HepG2 (cell line): ENCODE measurements around the gene ZNF530. TPM values are rescaled to one million over a fixed set of nuclear protein-coding genes. Genes with fewer than 3 reads are reported as not detected.

ENCODE experiments used
- BHLHE40 ChIP-seq: IDR thresholded peaks from 2 replicates; pipeline ENCODE4 v1.6.1; 2011; ENCODE audit warnings: low read length, improper control_type of control experiment
- CC2D1A ChIP-seq: sonication (generic); formaldehyde crosslinking; IDR thresholded peaks from 2 replicates; pipeline ENCODE4 v1.8.1; 2023; ENCODE audit warnings: mild to moderate bottlenecking, missing genetic modification reagents
- DR1 ChIP-seq: sonication (generic); formaldehyde crosslinking; IDR thresholded peaks from 2 replicates; pipeline ENCODE4 v1.8.0; 2021; ENCODE audit warnings: mild to moderate bottlenecking, missing genetic modification reagents, inconsistent platforms
- ISX ChIP-seq: sonication (generic); formaldehyde crosslinking; conservative IDR thresholded peaks from 2 replicates; pipeline ENCODE4 v1.5.0; 2020; ENCODE audit warnings: missing genetic modification reagents
- KDM4B ChIP-seq: sonication (generic); formaldehyde crosslinking; IDR thresholded peaks from 2 replicates; pipeline ENCODE4 v1.4.0; 2020; ENCODE audit warnings: missing genetic modification reagents
- MLXIP ChIP-seq: sonication (generic); formaldehyde crosslinking; IDR thresholded peaks from 2 replicates; pipeline ENCODE4 v1.9.0; 2021; ENCODE audit warnings: missing genetic modification reagents, borderline replicate concordance
- MXD3 ChIP-seq: IDR thresholded peaks from 2 replicates; pipeline ENCODE4 v1.6.1; 2016; ENCODE audit warnings: mild to moderate bottlenecking, missing biosample characterization, missing genetic modification reagents
- PBX3 ChIP-seq: sonication (generic); formaldehyde crosslinking; IDR thresholded peaks from 2 replicates; pipeline ENCODE4 v1.8.1; 2023; ENCODE audit warnings: missing genetic modification reagents, inconsistent platforms, borderline replicate concordance
- RARA ChIP-seq: IDR thresholded peaks from 2 replicates; pipeline ENCODE4 v1.6.1; 2016; ENCODE audit warnings: missing genetic modification reagents, missing compliant biosample characterization
- SIN3A ChIP-seq: IDR thresholded peaks from 2 replicates; pipeline ENCODE4 v1.6.1; 2011; ENCODE audit warnings: low read depth, mild to moderate bottlenecking, control low read depth, low read length, borderline replicate concordance
- SP1 ChIP-seq, 2 experiments: fragments of 450-650 bp in 1 of 2; sonication (generic) in 1 of 2; formaldehyde crosslinking in 1 of 2; IDR thresholded peaks; 2 replicates each; pipeline versions ENCODE4 v1.4.0 to v1.6.1; 2016 to 2020; ENCODE audit warnings: missing genetic modification reagents in 1 of 2
- SP5 ChIP-seq: IDR thresholded peaks from 2 replicates; pipeline ENCODE4 v1.6.1; 2016; ENCODE audit warnings: low read depth, borderline replicate concordance
- TBL1XR1 ChIP-seq: fragments of 150-350 bp; IDR thresholded peaks from 2 replicates; pipeline ENCODE4 v1.6.1; 2014; ENCODE audit warnings: borderline replicate concordance, low read length; ENCODE audit not compliant: partially characterized antibody
- TFDP2 ChIP-seq: sonication (generic); formaldehyde crosslinking; IDR thresholded peaks from 2 replicates; pipeline ENCODE4 v1.4.0; 2020; ENCODE audit warnings: missing genetic modification reagents
- YEATS4 ChIP-seq: sonication (generic); formaldehyde crosslinking; IDR thresholded peaks from 2 replicates; pipeline ENCODE4 v1.4.0; 2020; ENCODE audit warnings: missing genetic modification reagents, borderline replicate concordance
- ZBTB3 ChIP-seq: sonication (generic); formaldehyde crosslinking; IDR thresholded peaks from 2 replicates; pipeline ENCODE4 v1.4.0; 2020; ENCODE audit warnings: low read depth, mild to moderate bottlenecking, moderate library complexity, missing genetic modification reagents, borderline replicate concordance
- ZBTB38 ChIP-seq: sonication (generic); formaldehyde crosslinking; IDR thresholded peaks from 2 replicates; pipeline ENCODE4 v1.5.1; 2020; ENCODE audit warnings: mild to moderate bottlenecking, missing genetic modification reagents
- ZBTB7B ChIP-seq: sonication (generic); formaldehyde crosslinking; IDR thresholded peaks from 2 replicates; pipeline ENCODE4 v1.4.0; 2020; ENCODE audit warnings: missing genetic modification reagents
- ZEB1 ChIP-seq: IDR thresholded peaks from 2 replicates; pipeline ENCODE4 v1.6.1; 2012; ENCODE audit warnings: mild to moderate bottlenecking, low read depth, inconsistent platforms; ENCODE audit not compliant: insufficient replicate concordance
- ZNF264 ChIP-seq: sonication (generic); formaldehyde crosslinking; IDR thresholded peaks from 2 replicates; pipeline ENCODE4 v1.4.0; 2020; ENCODE audit warnings: missing genetic modification reagents
- ZNF513 ChIP-seq: sonication (generic); formaldehyde crosslinking; conservative IDR thresholded peaks from 2 replicates; pipeline ENCODE4 v1.5.0; 2020; ENCODE audit warnings: missing genetic modification reagents
- ZNF564 ChIP-seq: sonication (generic); formaldehyde crosslinking; IDR thresholded peaks from 2 replicates; pipeline ENCODE4 v1.8.1; 2023; ENCODE audit warnings: mild to moderate bottlenecking, missing genetic modification reagents
- ZNF720 ChIP-seq: sonication (generic); formaldehyde crosslinking; IDR thresholded peaks from 2 replicates; pipeline ENCODE4 v1.4.0; 2020; ENCODE audit warnings: missing genetic modification reagents
- ZNF782 ChIP-seq: sonication (generic); formaldehyde crosslinking; IDR thresholded peaks from 2 replicates; pipeline ENCODE4 v1.4.0; 2020; ENCODE audit warnings: missing genetic modification reagents, mild to moderate bottlenecking, borderline replicate concordance
- polyA plus RNA-seq, 8 experiments: library from polyadenylated mRNA; depleted of rRNA in 3 of 8; stranded (reverse) in 7 of 8; unstranded in 1 of 8; fragments of >200 nt; fragmentation: Illumina TruSeq in 4 of 8; extraction: Trizol in 4 of 8; gene quantifications; 2 replicates each; pipeline versions ENCODE4 v1.2.1 to v1.2.3, GENCODE V29; 2011 to 2016; ENCODE audit warnings: low read depth in 4 of 8, missing spikeins in 1 of 8, mixed read lengths in 1 of 8; ENCODE audit not compliant: insufficient read depth in 1 of 8
- total RNA-seq, 5 experiments: library from RNA; depleted of rRNA; stranded (reverse); fragments of >200 nt; fragmentation: Illumina TruSeq; extraction: Trizol; gene quantifications; 2 replicates each; pipeline ENCODE4 v1.2.3, GENCODE V29; 2016; ENCODE audit warnings: low read depth in 1 of 5

Gene ZNF530
- total and polyA plus RNA-seq, 2 of the 13 experiments (the other 11 are each of a cell fraction or from before 2014, with no cell fraction given), result 1.1 to 7.8 TPM

- TF ChIP-seq ZNF564 (CRISPR knock-in tag), result 0 out of 2 replicates have a peak, but pooled peaks have one; percentile 18
- TF ChIP-seq ZNF513 (CRISPR knock-in tag), result no peak
- no peak for TF ChIP-seq PBX3 (CRISPR knock-in tag)
- TF ChIP-seq YEATS4 (CRISPR knock-in tag), result peak; percentile 35; the same call in 1 of the 2 replicates
- peak; percentile 74; the same call in 1 of the 2 replicates for TF ChIP-seq SP5 (CRISPR knock-in tag)
- TF ChIP-seq CC2D1A, result no peak
- TF ChIP-seq ZNF782 (CRISPR knock-in tag), result no peak
- no peak for TF ChIP-seq BHLHE40
- TF ChIP-seq KDM4B, result no peak
- TF ChIP-seq TBL1XR1, result no peak
- no peak for TF ChIP-seq SP1 (IDR thresholded peaks at IDR 0.05)
- peak; percentile 96 for TF ChIP-seq SP1 (CRISPR knock-in tag; IDR thresholded peaks at IDR 0.05)
- no peak for TF ChIP-seq ISX (CRISPR knock-in tag)
- TF ChIP-seq ZBTB38 (CRISPR knock-in tag), result no peak
- TF ChIP-seq MLXIP (CRISPR knock-in tag), result no peak
- TF ChIP-seq RARA (CRISPR knock-in tag), result no peak
- peak; percentile 88; the same call in 1 of the 2 replicates for TF ChIP-seq SIN3A
- no peak for TF ChIP-seq ZNF720 (CRISPR knock-in tag)
- TF ChIP-seq ZBTB7B, result no peak; the same call in none of the 2 replicates
- TF ChIP-seq MXD3 (CRISPR knock-in tag), result no peak
- TF ChIP-seq TFDP2, result no peak
- no peak for TF ChIP-seq DR1 (CRISPR knock-in tag)
- TF ChIP-seq ZEB1, result no peak
- TF ChIP-seq ZBTB3 (CRISPR knock-in tag), result peak; percentile 59; the same call in 1 of the 2 replicates
- no peak for TF ChIP-seq ZNF264
Measured at GRCh38 chr19:57559404-57560025, 40.2 kb upstream of the ZNF530 start, which contains the start of gene ZNF550 (continued).
